Right atrium auricular region (tissue), 2 donors: Measurements from ENCODE around the gene MAP7. TPM values are rescaled to one million over a fixed set of nuclear protein-coding genes. Genes with fewer than 3 reads are reported as not detected.
"Not testable (repeated sequence)": the region's sequence is repeated elsewhere in the genome, so short reads cannot be mapped to it uniquely, and the experiment has no call there.

Source experiments
- DNase-seq: peaks from one replicate; pipeline ENCODE4 v3.0.0-alpha.2; 2019; ENCODE audit warnings: low spot score
- H3K27ac ChIP-seq, 2 donors: fragments of 200-600 bp; sonication (generic); 1 replicate in 1 of 2; 2 replicates in 1 of 2; pipeline ENCODE4 v1.5.1; 2016 to 2019
- H3K27me3 ChIP-seq, 2 donors: fragments of 200-600 bp; sonication (generic); one replicate each; pipeline versions ENCODE4 v1.5.1 to v1.6.0; 2017 to 2019
- H3K36me3 ChIP-seq: fragments of 200-600 bp; sonication (generic); one replicate; pipeline ENCODE4 v1.5.1; 2016
- H3K4me1 ChIP-seq, 2 donors: fragments of 200-600 bp; sonication (generic); one replicate each; pipeline versions ENCODE4 v1.5.1 to v1.6.0; 2017 to 2019
- H3K4me3 ChIP-seq, 2 donors: fragments of 200-600 bp; sonication (generic); 1 replicate in 1 of 2; 2 replicates in 1 of 2; pipeline ENCODE4 v1.5.1; 2017 to 2019; ENCODE audit warnings: mild to moderate bottlenecking in 1 of 2, moderate library complexity in 1 of 2
- H3K9me3 ChIP-seq, 2 donors: fragments of 200-600 bp; sonication (generic); one replicate each; pipeline ENCODE4 v1.5.1; 2019
- total RNA-seq, 2 donors: library from RNA; depleted of rRNA; stranded (reverse); fragments of >200 nt; gene quantifications; one replicate each; pipeline ENCODE4 v1.1.0, GENCODE V29; 2016
- TF ChIP-seq, protein P1 (sequence below), 2 donors: fragments of 200-600 bp; sonication (generic); IDR thresholded peaks; one replicate each; pipeline ENCODE4 v1.5.1; 2019; ENCODE audit warnings: antibody characterized with exemption in 2 of 2

Gene MAP7
- total RNA-seq, 2 donors from 2014 or later = 1.0 to 1.3 TPM

DNA sequence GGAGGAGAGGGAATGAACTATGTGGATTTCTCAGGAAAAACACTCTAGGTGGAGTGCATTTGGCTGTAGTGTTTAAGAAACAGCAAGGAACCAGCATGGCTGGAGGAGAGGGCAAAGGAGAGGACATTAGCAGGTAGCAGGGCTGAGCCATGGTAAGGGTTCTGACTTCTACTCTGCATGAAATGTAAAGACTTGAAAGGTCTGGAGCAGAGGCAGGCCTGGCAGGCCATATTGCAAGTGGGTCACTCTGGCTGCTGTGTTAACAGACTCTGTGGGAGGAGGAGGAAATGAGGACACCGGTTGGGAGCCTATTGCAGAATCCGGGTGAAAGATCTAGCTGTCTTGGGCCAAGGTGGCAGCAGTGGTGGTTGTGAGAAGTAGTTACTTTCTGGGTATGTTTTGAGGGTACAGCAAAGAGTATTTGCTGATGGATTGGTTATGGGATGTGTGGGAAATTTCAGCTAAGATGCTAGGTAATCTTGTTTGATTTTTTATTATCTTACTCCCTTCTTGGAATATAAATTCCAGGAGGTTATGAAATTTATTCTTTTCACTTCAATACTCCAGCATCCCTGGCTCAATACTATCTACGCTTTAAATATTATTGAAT is 144.7 kb downstream of the MAP7 start:
- Histone ChIP-seq H3K4me1 (no peaks in the 10 kb centered on the region), H3K27me3 (no peaks in the 10 kb centered on the region), H3K9me3 (no peaks in the 10 kb centered on the region), H3K4me3 (no peak overlapping the region), H3K36me3 (no peaks in the 10 kb centered on the region), H3K27ac (no peak overlapping the region)
- TF ChIP-seq, protein P1, sequence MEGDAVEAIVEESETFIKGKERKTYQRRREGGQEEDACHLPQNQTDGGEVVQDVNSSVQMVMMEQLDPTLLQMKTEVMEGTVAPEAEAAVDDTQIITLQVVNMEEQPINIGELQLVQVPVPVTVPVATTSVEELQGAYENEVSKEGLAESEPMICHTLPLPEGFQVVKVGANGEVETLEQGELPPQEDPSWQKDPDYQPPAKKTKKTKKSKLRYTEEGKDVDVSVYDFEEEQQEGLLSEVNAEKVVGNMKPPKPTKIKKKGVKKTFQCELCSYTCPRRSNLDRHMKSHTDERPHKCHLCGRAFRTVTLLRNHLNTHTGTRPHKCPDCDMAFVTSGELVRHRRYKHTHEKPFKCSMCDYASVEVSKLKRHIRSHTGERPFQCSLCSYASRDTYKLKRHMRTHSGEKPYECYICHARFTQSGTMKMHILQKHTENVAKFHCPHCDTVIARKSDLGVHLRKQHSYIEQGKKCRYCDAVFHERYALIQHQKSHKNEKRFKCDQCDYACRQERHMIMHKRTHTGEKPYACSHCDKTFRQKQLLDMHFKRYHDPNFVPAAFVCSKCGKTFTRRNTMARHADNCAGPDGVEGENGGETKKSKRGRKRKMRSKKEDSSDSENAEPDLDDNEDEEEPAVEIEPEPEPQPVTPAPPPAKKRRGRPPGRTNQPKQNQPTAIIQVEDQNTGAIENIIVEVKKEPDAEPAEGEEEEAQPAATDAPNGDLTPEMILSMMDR (IDR thresholded peaks at IDR 0.05) = no peak
- no peak for DNase-seq

DNA sequence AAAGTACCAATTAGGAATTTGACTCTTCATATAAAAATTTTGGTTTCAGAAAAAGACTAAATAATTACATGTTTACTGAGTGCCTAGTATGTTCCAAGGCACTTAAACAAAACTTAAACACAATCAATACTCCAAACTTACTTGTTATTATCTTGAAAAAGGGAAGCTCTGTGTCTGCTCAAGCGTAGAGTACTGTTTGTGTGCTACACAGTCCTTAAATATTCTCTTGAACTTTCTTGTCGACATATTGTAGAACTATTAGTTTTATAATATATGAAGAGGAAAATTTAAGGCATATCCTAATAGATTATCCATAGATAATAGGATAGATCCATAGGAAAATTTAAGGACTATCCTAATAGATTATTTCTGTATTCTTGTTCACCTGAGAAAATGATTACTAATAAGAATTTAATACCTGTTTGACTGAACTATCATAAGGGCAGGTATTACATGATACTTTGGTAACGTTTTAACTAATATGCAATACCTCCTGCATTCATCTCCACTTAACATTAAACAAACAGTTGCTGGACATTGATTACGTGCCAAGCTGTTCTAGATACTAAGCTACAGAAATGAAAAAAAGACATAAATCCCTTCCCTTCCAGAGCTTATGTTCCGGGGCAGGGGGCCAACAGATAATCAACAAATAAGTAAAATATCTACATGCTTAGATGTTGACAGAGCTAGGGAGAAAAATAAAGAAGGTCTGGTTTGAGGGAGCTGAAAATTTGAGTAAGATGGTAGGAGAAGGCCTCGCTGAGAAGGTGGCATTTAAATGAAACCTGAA is 145.4 kb downstream of the MAP7 start:
- TF ChIP-seq, protein P1 (IDR thresholded peaks at IDR 0.05) = no peak
- no peaks in the 10 kb centered on the region for H3K36me3 ChIP-seq
- H3K9me3 ChIP-seq = no peaks in the 10 kb centered on the region
- no peaks in the 10 kb centered on the region for H3K27me3 ChIP-seq
- no peak overlapping the region for H3K27ac ChIP-seq
- no peak for DNase-seq
- no peaks in the 10 kb centered on the region for H3K4me1 ChIP-seq
- H3K4me3 ChIP-seq = no peak overlapping the region

DNA sequence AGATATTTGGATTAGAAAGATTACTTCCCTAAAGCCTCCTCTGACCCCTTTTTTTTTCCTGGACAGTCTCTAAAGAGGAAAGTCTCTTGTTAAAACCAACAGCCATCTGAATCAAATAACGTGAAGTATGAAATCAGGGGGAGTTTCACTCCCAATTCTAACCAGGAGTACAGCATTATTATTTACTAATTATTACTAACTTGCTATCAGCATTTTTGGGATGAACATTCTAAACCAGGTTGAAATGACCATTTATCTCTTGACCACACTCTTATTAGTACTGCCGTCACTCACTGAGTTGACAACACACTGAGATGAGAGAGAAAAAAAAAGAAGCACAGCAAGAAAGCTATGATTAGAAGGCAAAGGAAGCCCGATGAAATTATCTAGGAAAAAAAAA is 146.2 kb downstream of the MAP7 start:
- no peaks in the 10 kb centered on the region for H3K4me1 ChIP-seq
- no peaks in the 10 kb centered on the region for H3K9me3 ChIP-seq
- no peaks in the 10 kb centered on the region for H3K36me3 ChIP-seq
- no peak overlapping the region for H3K27ac ChIP-seq
- DNase-seq = no peak
- TF ChIP-seq, protein P1 (IDR thresholded peaks at IDR 0.05) = no peak
- H3K4me3 ChIP-seq = no peak overlapping the region
- H3K27me3 ChIP-seq = no peaks in the 10 kb centered on the region

DNA sequence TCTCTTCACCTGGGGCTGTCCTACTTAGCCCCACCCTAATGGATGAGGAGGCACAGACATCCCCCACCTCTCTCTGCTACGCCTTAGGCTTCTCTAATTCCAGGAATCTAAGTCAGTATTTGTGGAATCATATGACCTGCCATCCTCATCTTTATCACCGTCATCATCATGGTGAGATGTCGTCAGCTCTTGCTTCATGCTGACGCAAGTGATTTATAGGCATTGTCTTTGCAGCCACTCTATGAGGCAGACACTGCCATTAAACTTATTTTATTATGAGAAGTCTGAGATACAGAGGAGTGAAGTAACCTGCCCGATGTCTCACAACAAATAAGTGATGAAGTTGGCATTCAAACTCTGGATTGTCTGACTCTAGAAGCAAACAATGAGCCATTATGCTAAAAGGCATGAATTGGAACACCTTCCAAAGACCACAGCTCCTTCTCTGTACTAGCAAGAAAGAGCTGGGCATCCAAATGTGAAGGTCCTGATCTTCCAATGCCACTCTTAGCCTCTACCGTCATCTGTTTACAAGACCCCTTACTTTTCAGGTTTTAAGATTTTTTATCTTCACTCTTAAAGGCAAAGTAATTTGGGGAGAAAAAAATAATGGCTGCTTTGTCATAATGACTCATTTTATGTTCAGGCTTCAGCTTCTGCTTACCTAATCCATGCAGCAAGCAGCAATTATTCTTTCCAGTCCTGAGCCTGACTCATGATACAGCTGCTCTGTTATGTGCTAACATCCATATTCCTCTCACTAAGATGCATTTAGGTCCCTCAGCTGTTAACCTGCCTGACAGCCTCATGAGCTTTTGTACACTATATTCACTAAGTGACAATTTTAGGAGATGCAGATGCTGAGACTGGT is 146.9 kb downstream of the MAP7 start:
- Histone ChIP-seq H3K4me3 (no peak overlapping the region), H3K27me3 (no peaks in the 10 kb centered on the region), H3K36me3 (no peaks in the 10 kb centered on the region), H3K9me3 (no peaks in the 10 kb centered on the region), H3K4me1 (no peaks in the 10 kb centered on the region), H3K27ac (no peak overlapping the region)
- TF ChIP-seq, protein P1 (IDR thresholded peaks at IDR 0.05) = no peak
- DNase-seq = no peak

DNA sequence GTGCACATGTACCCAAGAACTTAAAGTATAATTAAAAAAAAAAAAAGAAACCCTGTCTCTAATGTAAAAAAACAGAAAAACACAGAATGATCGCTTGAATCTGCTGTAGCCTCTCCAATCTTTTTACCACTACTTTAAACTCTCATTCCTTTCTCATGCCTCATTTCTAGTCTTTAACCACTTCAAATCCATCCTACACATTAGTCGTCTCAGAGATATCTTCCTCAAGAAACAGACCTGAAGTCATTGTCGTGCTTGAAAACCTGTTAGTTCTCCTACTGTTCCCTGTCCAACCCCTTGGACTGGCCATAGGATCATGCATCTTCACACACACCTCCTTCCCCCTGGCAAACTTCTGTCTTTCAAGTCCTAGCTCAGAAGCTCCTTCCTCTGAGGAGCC is 148.5 kb downstream of the MAP7 start:
- Histone ChIP-seq H3K4me3 (no peak overlapping the region), H3K27me3 (no peaks in the 10 kb centered on the region), H3K36me3 (no peaks in the 10 kb centered on the region), H3K27ac (no peak overlapping the region), H3K4me1 (no peaks in the 10 kb centered on the region), H3K9me3 (no peaks in the 10 kb centered on the region)
- DNase-seq = no peak
- TF ChIP-seq, protein P1 (IDR thresholded peaks at IDR 0.05) = no peak

DNA sequence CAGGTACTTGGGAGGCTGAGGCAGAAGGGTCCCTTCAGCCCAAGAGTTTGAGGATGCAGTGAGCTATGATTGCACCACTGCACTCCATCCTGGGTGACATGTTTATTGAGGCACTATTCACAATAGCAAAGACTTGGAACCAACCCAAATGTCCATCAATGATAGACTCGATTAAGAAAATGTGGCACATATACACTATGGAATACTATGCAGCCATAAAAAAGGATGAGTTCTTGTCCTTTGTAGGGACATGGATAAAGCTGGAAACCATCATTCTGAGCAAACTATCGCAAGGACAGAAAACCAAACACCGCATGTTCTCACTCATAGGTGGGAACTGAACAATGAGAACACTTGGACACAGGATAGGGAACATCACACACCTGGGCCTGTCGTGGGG is 149.0 kb downstream of the MAP7 start:
- not testable (repeated sequence) for H3K27me3 ChIP-seq, H3K9me3 ChIP-seq, H3K27ac ChIP-seq, H3K36me3 ChIP-seq, H3K4me3 ChIP-seq, DNase-seq, H3K4me1 ChIP-seq
